ENCODE measurements around the gene PADI4.
"Not testable (repeated sequence)": the region's sequence is repeated elsewhere in the genome, so short reads cannot be mapped to it uniquely, and the experiment has no call there.

Gene PADI4

DNA sequence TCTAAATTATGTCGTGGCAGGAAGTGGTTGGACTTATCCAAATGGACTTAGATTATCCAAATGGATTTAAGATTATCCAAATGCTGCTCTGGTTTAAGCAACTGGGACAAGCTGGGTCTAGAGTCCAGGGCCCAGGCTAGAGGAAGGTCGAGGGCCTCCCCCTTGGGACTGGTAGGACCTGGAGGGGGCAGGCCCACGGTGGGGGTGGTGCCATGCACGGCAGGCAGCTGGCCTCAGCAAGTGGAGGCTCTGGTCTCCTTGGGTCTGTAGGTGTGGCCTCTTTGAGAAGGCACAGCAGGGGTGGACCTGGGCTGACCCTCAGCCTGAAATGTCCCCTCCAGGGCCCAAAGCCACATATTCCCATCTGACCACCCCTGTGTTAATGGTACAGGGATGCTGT is 93.8 kb downstream of the PADI4 start:
- no peak for DNase-seq

GRCh38 chr1:17403081-17403480 is 95.1 kb downstream of the PADI4 start:
- DNase-seq: no peak

DNA sequence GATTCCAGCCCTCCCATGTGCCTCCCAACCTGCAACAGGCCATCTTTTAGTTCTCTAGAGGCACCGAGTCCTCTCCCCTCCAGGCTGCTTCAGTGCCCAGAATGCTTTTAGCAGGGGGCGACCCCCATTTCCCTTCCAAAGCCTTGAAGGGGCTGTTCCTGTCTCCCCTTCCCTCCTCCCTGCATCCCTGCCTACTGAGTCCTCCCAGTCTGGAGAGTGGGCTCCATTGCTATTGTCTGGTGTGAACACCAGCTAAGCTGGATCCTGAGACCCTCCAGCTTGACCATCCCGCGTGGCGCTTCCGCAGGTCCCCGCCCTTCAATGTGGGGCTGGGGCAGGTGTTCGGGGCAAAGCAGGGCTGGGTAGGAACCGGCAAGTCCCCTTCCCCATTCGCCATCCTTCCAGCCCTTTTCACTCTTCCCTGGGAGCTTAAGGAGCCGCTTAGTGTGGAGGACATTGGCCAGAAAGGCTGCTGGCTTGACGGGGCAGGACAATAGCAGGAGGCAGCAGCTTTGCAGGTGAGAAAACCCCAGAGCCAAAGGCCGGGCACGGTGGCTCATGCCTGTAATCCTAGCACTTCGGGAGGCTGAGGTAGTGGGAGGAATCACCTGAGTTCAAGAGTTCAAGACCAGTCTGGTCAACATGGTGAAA is 96.2 kb downstream of the PADI4 start:
- DNase-seq: no peak

GRCh38 chr1:17404820-17405219 is 96.8 kb downstream of the PADI4 start:
- no peak for DNase-seq

DNA sequence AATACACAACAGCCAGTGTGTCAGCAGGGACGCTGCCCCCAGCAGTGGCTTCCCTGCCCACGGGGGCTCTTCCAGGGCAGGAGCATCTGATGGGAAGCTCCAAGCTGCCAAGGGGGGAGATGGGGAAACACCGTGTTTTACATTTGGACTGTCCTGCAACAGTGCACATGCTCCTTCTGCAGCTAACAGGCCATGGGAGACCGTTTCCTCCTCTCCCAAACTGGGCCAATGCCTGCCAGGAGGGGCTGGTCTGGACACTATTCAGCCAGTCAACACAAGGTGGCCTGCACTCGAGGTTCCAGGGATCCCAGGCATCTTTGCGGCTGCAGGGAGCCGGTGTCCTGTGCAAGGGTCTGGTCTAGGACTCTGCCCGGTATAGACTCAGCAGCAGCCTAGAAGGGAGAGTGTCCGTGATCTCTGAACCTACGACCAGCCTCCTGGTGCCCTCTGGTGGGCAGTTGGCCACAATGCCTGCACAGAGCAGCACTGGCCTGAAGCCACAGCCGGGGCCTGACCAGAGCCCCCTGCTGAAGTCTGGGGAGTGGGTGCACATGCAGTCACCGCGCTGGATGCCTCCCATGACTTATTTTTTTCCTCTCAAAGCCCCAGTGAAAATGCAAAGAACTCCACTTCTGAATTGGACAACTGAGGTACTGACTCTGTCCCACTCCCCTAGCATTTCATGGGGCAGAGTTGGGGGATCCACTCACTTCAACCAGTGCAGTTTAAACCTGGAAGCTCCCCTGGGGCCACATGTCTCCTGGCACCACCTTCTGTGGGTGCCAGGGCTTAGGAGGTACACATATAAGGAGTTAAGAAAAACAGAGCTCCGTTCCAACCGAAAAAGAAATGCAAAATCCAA is 98.1 kb downstream of the PADI4 start:
- peak in 4 of 6 experiments; percentile 10 to 21 (median 16) for DNase-seq

DNA sequence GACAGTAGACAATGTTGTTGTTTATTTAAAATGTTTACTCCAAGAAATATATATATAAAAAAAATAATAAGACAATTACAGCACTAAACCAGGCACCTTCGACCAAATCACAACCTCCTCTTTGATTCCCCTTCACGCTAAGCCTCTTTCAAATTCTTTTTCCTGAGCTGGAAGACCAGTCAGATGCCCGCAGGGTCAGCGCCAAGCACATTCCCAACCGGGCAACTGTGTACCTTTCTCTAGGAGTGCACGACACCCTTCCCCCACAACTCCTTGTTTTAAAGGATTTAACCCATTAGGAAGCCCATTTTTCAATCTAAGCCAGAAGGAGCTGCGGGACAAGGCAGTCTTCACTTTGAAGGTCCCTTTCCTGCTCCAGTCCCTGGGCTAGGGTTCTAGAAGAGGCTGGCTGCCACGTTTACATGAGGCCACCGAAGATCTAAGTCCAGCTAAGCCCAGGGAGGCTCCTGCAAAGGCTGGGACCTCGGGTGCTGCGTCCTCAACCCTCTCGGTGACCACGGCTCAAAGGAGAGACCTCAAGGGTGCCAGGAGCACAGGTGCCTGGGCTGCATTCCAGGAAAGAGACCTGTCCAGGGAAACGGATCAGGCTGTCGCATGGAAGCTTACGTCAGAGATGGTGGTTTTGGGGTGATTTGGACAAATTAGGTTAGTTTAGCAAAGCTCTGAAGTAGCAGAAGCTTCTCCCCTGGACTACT is 98.9 kb downstream of the PADI4 start:
- DNase-seq: not testable (repeated sequence)

- not testable (repeated sequence) for DNase-seq
Measured at GRCh38 chr1:17407786-17408514, 100.0 kb downstream of the PADI4 start.

- DNase-seq: no peak
Measured at GRCh38 chr1:17409391-17409811, 101.4 kb downstream of the PADI4 start.

DNA sequence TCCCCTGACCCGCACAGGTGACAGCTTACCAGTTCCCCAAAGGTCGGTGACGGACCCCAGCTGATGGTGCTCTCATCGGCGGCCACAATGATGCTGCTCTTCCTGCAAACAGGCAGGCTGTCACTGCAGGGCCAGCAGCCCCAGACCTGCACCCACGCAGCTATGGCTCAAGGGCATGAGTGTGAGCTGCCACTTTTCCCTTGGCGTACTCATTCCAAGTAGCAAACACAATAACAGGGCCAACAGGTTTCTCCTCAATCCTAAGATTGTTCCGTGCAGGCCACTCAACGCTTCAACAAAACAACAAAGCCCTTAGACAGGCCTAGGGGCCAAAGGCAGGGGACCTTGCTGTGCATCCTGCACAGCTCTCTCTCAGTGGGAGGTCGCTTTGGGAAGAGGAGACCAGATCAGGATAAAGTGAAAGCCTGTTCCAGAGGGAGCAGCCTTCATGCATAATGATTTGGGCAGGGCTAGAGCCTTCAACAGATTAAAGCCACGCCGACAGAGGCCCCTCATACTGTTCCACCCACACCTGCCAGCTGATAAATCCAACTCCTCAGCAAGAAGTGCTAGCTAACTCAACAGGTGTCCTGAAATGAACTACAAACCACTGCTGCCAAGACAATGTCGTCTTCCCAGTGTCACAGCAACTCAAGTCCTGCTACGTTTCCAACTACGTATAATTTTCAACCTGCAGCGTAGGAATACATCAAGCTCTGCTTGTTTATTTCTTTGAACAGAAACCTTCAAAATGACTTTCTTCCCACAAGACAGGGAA is 104.3 kb downstream of the PADI4 start:
- no peak for DNase-seq
